ENCODE measurements around the gene MICALL1.
"Not testable (repeated sequence)": the region's sequence is repeated elsewhere in the genome, so short reads cannot be mapped to it uniquely, and the experiment has no call there.

Gene MICALL1

GRCh38 chr22:37951305-37951704 is 45.2 kb downstream of the MICALL1 start:
- no peak for DNase-seq (ENCODE audit: low read depth)
- H3K4me3 ChIP-seq (ENCODE audit: control insufficient read depth, low read depth, low read length) = no peak overlapping the region
- no peak for TF ChIP-seq CTCF (IDR thresholded peaks at IDR 0.05; ENCODE audit: control insufficient read depth, insufficient read depth, low read depth, low read length, missing control alignments)

- DNase-seq (ENCODE audit: low read depth) = not testable (repeated sequence)
Observed at GRCh38 chr22:37952629-37953028, 46.5 kb downstream of the MICALL1 start.

GRCh38 chr22:37953062-37953436 is 47.0 kb downstream of the MICALL1 start:
- peak; percentile 10 for DNase-seq (ENCODE audit: low read depth)
- no peak for TF ChIP-seq CTCF (IDR thresholded peaks at IDR 0.05; ENCODE audit: control insufficient read depth, insufficient read depth, low read depth, low read length, missing control alignments)

More at GRCh38 chr22:37952629-37953028, 46.5 kb downstream of the MICALL1 start:
- peak overlapping the region; percentile 94 for H3K4me3 ChIP-seq (ENCODE audit: control insufficient read depth, low read depth, low read length)

GRCh38 chr22:37953437-37954179 is 47.5 kb downstream of the MICALL1 start, which contains the start of the genes C22orf23 and POLR2F:
C22orf23 (minus strand) TSS chr22:37953601; CDS start chr22:37953149, 452 bp downstream.
POLR2F (plus strand) TSS chr22:37953699; CDS start chr22:37953788, 89 bp downstream.
- DNase-seq (ENCODE audit: low read depth) = peak; percentile 74
- H3K4me3 ChIP-seq (ENCODE audit: control insufficient read depth, low read depth, low read length) = peak within 1 kb of the TSS; percentile 94
- no peak for TF ChIP-seq CTCF (IDR thresholded peaks at IDR 0.05; ENCODE audit: control insufficient read depth, insufficient read depth, low read depth, low read length, missing control alignments)

More at GRCh38 chr22:37953062-37953436, 47.0 kb downstream of the MICALL1 start:
- H3K4me3 ChIP-seq (ENCODE audit: control insufficient read depth, low read depth, low read length) = peak overlapping the region; percentile 94

- DNase-seq (ENCODE audit: low read depth) = no peak
- H3K4me3 ChIP-seq (ENCODE audit: control insufficient read depth, low read depth, low read length) = peak overlapping the region; percentile 94
- no peak for TF ChIP-seq CTCF (IDR thresholded peaks at IDR 0.05; ENCODE audit: control insufficient read depth, insufficient read depth, low read depth, low read length, missing control alignments)
Observed at GRCh38 chr22:37954686-37955085, 48.6 kb downstream of the MICALL1 start.

GRCh38 chr22:37955825-37956397 is 49.8 kb downstream of the MICALL1 start:
- H3K4me3 ChIP-seq (ENCODE audit: control insufficient read depth, low read depth, low read length); DNase-seq (ENCODE audit: low read depth): not testable (repeated sequence)

GRCh38 chr22:37957232-37957631 is 51.1 kb downstream of the MICALL1 start:
- no peak for DNase-seq (ENCODE audit: low read depth)
- no peak for TF ChIP-seq CTCF (IDR thresholded peaks at IDR 0.05; ENCODE audit: control insufficient read depth, insufficient read depth, low read depth, low read length, missing control alignments)
- H3K4me3 ChIP-seq (ENCODE audit: control insufficient read depth, low read depth, low read length) = no peak overlapping the region
